Panc1 (cell line): ENCODE measurements around the gene SLC52A3.

Source experiments
- POLR2AphosphoS5 ChIP-seq: IDR thresholded peaks from 2 replicates; pipeline ENCODE4 v1.6.1; 2012; ENCODE audit warnings: mild to moderate bottlenecking, low read depth, low read length, moderate library complexity
- TCF7L2 ChIP-seq: IDR thresholded peaks from 2 replicates; pipeline ENCODE4 v1.6.1; 2011; ENCODE audit warnings: mild to moderate bottlenecking, low read depth, low read length, inconsistent platforms
- TF ChIP-seq, protein P1 (sequence below), 2 experiments: IDR thresholded peaks; 2 replicates each; pipeline ENCODE4 v1.6.1; 2011 to 2012; ENCODE audit warnings: low read depth in 2 of 2, control low read depth in 1 of 2, low read length in 1 of 2, mild to moderate bottlenecking in 1 of 2, moderate library complexity in 1 of 2; ENCODE audit not compliant: insufficient read depth in 1 of 2
- TF ChIP-seq, protein P2 (sequence below): fragments of 450-650 bp; IDR thresholded peaks from 2 replicates; pipeline ENCODE4 v1.5.1; 2017; ENCODE audit warnings: mild to moderate bottlenecking

DNA sequence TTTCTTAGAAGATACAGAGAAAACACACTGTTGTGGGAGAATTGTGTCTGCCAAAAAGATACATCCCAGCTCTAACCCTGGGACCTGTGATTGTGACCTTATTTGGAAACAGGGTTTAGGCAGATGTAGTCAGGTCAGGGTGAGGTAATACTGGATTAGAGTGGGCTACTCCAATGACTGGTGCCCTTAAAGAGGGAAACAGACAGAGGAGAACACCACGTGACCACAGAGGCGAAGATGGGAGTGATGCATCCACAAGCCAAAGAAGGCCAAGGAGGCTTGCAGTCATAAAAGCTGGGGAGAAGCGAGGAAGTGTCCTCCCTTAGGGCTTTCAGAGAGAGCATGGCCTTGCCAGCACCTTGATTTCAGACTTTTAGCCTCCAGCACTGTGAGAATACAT is 35.6 kb downstream of the SLC52A3 start:
- TF ChIP-seq TCF7L2 (no peak), POLR2AphosphoS5 (no peak)
- TF ChIP-seq, protein P1, sequence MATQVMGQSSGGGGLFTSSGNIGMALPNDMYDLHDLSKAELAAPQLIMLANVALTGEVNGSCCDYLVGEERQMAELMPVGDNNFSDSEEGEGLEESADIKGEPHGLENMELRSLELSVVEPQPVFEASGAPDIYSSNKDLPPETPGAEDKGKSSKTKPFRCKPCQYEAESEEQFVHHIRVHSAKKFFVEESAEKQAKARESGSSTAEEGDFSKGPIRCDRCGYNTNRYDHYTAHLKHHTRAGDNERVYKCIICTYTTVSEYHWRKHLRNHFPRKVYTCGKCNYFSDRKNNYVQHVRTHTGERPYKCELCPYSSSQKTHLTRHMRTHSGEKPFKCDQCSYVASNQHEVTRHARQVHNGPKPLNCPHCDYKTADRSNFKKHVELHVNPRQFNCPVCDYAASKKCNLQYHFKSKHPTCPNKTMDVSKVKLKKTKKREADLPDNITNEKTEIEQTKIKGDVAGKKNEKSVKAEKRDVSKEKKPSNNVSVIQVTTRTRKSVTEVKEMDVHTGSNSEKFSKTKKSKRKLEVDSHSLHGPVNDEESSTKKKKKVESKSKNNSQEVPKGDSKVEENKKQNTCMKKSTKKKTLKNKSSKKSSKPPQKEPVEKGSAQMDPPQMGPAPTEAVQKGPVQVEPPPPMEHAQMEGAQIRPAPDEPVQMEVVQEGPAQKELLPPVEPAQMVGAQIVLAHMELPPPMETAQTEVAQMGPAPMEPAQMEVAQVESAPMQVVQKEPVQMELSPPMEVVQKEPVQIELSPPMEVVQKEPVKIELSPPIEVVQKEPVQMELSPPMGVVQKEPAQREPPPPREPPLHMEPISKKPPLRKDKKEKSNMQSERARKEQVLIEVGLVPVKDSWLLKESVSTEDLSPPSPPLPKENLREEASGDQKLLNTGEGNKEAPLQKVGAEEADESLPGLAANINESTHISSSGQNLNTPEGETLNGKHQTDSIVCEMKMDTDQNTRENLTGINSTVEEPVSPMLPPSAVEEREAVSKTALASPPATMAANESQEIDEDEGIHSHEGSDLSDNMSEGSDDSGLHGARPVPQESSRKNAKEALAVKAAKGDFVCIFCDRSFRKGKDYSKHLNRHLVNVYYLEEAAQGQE (IDR thresholded peaks at IDR 0.05; ENCODE audit: insufficient read depth in 1 of 2, low read depth in 2 of 2, low read length in 1 of 2), result no peak
- TF ChIP-seq, protein P2, sequence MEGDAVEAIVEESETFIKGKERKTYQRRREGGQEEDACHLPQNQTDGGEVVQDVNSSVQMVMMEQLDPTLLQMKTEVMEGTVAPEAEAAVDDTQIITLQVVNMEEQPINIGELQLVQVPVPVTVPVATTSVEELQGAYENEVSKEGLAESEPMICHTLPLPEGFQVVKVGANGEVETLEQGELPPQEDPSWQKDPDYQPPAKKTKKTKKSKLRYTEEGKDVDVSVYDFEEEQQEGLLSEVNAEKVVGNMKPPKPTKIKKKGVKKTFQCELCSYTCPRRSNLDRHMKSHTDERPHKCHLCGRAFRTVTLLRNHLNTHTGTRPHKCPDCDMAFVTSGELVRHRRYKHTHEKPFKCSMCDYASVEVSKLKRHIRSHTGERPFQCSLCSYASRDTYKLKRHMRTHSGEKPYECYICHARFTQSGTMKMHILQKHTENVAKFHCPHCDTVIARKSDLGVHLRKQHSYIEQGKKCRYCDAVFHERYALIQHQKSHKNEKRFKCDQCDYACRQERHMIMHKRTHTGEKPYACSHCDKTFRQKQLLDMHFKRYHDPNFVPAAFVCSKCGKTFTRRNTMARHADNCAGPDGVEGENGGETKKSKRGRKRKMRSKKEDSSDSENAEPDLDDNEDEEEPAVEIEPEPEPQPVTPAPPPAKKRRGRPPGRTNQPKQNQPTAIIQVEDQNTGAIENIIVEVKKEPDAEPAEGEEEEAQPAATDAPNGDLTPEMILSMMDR, result no peak
